ENCODE results near the gene BAZ2B.

- TF ChIP-seq SP1 (CRISPR knock-in tag; conservative IDR thresholded peaks at IDR 0.05), result no peak
- TF ChIP-seq CREB1 (CRISPR knock-in tag; IDR thresholded peaks at IDR 0.05), result no peak
Observed at GRCh38 chr2:159455330-159455918, 160.9 kb downstream of the BAZ2B start.

Measured in WTC11 (cell line).